ENCODE measurements around the gene ITPKC. TPM values are rescaled to one million over a fixed set of nuclear protein-coding genes. Genes with fewer than 3 reads are reported as not detected.
A peak's percentile ranks its signal among the peaks of the same experiment; 100 is the strongest.

The ITPKC gene
- total and polyA plus RNA-seq, 7 donors = 6.9 to 19.2 (median 14.5) TPM

GRCh38 chr19:40721140-40721486, 4.2 kb downstream of the ITPKC start:
- no peak for ATAC-seq
- H3K4me3 ChIP-seq = peak overlapping the region; percentile 76
- WGBS, 3 donors = 80 to 89% (median 84%) methylated on average over 6 of the region's 6 CpGs
- H3K9me3 ChIP-seq = no peaks in the 10 kb centered on the region
- H3K27me3 ChIP-seq (ENCODE audit: insufficient read depth in 3 of 3, low read length in 2 of 3) = no peaks in the 10 kb centered on the region
- H3K36me3 ChIP-seq (ENCODE audit: insufficient read depth in 1 of 2, low read depth in 1 of 2) = peaks cover 3 to 35% of the 10 kb centered on the region in 2 donors
- no peak for TF ChIP-seq CTCF (IDR thresholded peaks at IDR 0.05)
- peaks cover 31% of the 10 kb centered on the region for H3K4me1 ChIP-seq
- no peak for DNase-seq
- H3K27ac ChIP-seq = peak overlapping the region; percentile 96
- intact Hi-C loops (cut with DNase I) = no loop called here

- no peak for TF ChIP-seq CTCF (IDR thresholded peaks at IDR 0.05)
- no peaks in the 10 kb centered on the region for H3K27me3 ChIP-seq (ENCODE audit: insufficient read depth in 3 of 3, low read length in 2 of 3)
- 63 to 76% (median 67%) methylated on average over 9 of the region's 9 CpGs for WGBS, 3 donors
- DNase-seq (no peak), ATAC-seq (no peak)
- no peaks in the 10 kb centered on the region for H3K9me3 ChIP-seq
- peaks cover 29% of the 10 kb centered on the region for H3K4me1 ChIP-seq
- intact Hi-C loops (cut with DNase I) = no loop called here
- no peak overlapping the region for H3K27ac ChIP-seq
- H3K4me3 ChIP-seq = peak overlapping the region; percentile 76
- H3K36me3 ChIP-seq (ENCODE audit: insufficient read depth in 1 of 2, low read depth in 1 of 2) = peaks cover 3 to 44% of the 10 kb centered on the region in 2 donors
Measured at GRCh38 chr19:40721936-40722661, 5.2 kb downstream of the ITPKC start.

GRCh38 chr19:40723661-40724254, 6.8 kb downstream of the ITPKC start:
- Histone ChIP-seq H3K4me3 (no peak overlapping the region), H3K27ac (no peak overlapping the region), H3K9me3 (no peaks in the 10 kb centered on the region), H3K27me3 (ENCODE audit: insufficient read depth in 3 of 3, low read length in 2 of 3) (no peaks in the 10 kb centered on the region), H3K4me1 (peaks cover 29% of the 10 kb centered on the region), H3K36me3 (ENCODE audit: insufficient read depth in 1 of 2, low read depth in 1 of 2) (peaks cover 7 to 61% of the 10 kb centered on the region in 2 donors)
- intact Hi-C loops (cut with DNase I) = no loop called here
- DNase-seq (no peak), ATAC-seq (no peak)
- no peak for TF ChIP-seq CTCF (IDR thresholded peaks at IDR 0.05)
- 90 to 93% (median 92%) methylated on average over 5 of the region's 5 CpGs for WGBS, 3 donors

GRCh38 chr19:40724315-40724714, 7.4 kb downstream of the ITPKC start:
- no peak for TF ChIP-seq CTCF (IDR thresholded peaks at IDR 0.05)
- intact Hi-C loops (cut with DNase I) = no loop called here
- H3K9me3 ChIP-seq = no peaks in the 10 kb centered on the region
- H3K36me3 ChIP-seq (ENCODE audit: insufficient read depth in 1 of 2, low read depth in 1 of 2) = peaks cover 7 to 67% of the 10 kb centered on the region in 2 donors
- ATAC-seq (no peak), DNase-seq (no peak)
- no peaks in the 10 kb centered on the region for H3K27me3 ChIP-seq (ENCODE audit: insufficient read depth in 3 of 3, low read length in 2 of 3)
- no peak overlapping the region for H3K27ac ChIP-seq
- 79 to 87% (median 79%) methylated on average over 4 of the region's 4 CpGs for WGBS, 3 donors
- H3K4me1 ChIP-seq = peaks cover 26% of the 10 kb centered on the region
- H3K4me3 ChIP-seq = no peak overlapping the region
